ENCODE measurements around the gene STIMATE.
A peak's percentile ranks its signal among the peaks of the same experiment; 100 is the strongest.

STIMATE gene

DNA sequence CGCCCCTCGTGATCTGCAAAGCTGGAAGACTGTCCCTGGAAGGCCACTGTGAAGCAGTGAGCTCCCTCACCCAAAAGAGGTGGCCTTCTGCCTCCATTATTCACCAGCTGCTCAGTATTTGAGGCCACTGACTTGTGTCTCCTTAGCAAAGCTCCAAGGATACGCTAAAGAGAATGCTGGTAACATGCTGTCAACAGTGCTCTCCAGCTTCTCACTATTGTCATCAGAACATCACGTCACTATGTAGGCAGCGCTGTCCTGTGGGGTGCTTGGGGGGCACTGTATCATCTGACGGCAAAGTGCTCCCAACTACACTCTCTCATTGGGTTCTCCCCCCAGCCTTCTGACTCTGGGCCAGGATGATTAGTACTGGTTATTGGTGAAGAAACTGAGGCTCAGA is 81.1 kb downstream of the STIMATE start:
- no peak for DNase-seq

- no peak for DNase-seq
Observed at GRCh38 chr3:52813810-52814209, 83.5 kb downstream of the STIMATE start.

- DNase-seq: no peak
Observed at GRCh38 chr3:52811452-52812011, 85.8 kb downstream of the STIMATE start.

DNA sequence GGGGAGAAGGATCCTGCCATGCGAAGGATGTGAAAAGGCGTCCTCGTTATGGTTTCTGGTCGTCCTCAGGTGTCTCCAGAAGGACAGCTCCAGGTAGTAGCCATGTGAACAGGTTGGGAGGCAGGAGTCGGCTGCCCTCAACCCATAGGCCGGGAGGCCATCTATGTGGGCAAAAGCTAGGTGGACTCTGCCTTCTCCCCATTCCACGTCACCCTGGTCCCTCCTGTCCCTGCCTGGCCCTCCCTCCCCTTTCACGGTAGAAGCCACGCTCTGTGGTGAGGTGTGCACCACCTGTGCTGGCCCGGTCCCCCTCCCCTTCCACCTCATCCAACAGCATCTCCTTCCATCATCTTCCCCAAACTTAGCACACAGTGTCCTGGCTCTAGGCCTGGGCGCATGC is 86.4 kb downstream of the STIMATE start:
- DNase-seq: no peak

DNA sequence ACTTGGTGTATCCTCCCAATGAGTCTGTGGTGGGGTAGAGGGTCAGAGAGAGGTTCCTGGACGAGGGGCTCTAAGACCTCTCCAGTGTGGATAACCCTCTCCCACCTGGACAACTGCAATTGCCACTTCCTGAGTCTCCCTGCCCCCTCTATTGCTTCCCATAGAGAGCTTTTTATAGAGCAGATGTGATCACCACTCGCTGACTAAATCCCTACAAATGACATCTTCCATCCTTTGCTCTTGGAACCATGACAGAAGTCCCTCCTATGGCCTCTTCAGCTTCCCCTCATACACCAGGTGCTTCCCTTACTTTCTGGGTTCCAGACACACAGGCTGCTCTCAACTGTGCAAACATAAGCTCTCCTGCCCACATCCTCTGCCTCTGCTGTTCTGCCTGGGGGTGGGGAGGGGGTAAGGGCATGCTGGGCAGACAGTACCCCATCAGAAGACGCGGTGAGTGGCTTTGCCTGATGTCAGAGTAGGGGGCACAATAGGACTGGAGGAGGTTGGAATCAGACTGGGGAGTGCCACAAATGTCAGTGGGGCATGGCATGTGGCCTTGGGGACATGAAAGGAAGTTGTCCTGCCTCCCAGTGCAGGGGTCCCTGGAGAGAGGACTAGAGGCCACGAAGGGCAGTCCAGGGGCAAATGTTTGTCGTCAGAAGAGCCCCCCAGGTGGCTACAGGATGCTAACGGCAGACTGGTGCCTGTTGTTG is 87.5 kb downstream of the STIMATE start:
- DNase-seq: peak; percentile 86

- DNase-seq: no peak
Observed at GRCh38 chr3:52809149-52809548, 88.2 kb downstream of the STIMATE start.

DNA sequence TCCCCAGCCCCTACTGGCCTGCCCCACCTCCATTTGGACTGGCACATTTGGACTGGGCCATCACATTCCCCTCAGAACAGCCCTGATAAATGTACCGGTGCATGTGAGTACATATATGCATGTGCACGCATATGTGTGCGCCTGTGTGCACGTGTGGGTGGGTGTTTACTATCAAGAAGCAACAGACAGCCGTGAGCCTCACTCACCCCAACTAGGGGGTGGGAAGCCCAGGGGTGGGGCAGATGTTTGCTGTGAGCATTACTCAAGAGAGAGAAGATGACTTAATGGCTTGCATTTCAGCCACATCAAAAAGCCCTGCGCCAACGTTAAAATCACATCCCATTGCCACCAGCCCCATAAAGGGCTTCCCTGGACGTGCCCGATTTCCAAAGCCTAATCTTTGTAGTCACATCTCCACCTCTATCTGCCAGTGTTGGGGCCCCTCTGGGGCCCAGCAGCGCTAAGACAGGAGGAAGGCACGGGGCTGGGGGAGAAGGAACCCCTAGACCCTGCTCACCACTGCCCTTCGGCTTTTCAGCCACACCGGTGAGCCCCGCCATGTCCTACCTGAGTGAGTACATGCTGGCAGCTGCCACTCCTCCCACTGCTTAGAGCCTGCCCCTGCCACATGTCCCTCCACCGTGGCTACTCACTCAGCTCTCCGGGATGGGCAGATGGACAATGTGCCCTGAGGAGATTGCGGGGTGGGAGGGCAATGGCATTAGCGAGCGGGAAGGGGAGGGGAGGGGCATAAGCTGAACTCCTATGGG is 91.9 kb downstream of the STIMATE start:
- DNase-seq: no peak

GRCh38 chr3:52801839-52802238 is 95.5 kb downstream of the STIMATE start:
- no peak for DNase-seq

GRCh38 chr3:52800079-52800478 is 97.3 kb downstream of the STIMATE start:
- DNase-seq: no peak

DNA sequence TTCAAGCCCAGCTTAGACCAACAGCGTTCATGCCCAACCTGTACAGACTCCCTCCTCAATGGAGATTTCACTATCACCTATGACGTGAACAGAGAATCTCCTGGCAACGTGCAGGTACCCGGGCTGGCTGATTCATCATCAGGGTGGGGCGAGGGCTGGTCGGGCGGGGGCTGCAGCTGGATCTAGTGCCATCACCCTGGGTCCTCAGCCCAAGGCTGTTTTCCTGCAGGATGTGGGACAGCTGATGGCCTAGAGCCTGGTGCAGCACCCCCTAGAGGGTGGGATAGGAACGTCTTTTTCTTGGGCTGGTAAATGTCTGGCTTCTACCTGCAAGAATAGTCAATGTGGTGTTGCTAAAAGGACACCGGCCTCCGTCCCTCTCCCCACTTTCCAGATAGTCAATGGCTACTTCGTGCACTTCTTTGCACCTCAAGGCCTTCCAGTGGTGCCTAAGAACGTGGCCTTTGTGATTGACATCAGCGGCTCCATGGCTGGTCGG is 98.3 kb downstream of the STIMATE start:
- no peak for DNase-seq

DNA sequence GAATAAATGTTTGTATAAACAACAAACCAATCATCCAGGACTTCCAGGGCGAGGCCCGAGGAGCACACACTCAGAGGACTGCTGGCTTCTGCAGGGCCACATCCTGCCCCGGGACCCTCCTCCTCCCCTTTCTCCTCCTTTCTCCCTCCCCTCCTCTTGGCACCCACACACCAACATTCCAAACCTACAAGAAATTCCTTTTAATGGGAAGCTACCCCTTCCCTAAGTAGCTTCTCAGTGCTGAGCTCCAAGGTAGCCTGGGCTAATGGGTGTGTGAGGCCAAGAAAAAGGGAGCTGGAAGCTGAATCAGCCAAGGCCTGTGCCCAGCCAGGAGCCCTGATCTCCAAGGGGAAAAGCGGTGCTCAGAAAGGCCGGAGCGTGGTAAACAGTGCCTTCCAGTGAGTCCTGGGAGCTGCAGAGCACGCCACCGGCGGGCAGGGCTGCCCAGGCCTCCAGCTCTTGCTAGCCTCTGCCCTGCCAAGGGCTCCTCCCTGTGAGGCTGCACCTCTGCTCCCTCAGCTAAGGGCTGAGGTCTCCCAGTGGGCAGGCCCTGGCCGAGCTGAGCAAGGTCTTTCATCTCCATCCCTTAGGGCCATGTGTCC is 98.9 kb downstream of the STIMATE start:
- no peak for DNase-seq

- DNase-seq: no peak
Observed at GRCh38 chr3:52796411-52796810, 100.9 kb downstream of the STIMATE start.

- DNase-seq: no peak
Observed at GRCh38 chr3:52795298-52795900, 101.9 kb downstream of the STIMATE start.

GRCh38 chr3:52794612-52795099 is 102.7 kb downstream of the STIMATE start, which contains the start of gene ITIH3:
Gene ITIH3, plus strand, starts transcription at chr3:52794796. Its CDS starts 8 bp downstream, at chr3:52794804.
- no peak for DNase-seq

DNA sequence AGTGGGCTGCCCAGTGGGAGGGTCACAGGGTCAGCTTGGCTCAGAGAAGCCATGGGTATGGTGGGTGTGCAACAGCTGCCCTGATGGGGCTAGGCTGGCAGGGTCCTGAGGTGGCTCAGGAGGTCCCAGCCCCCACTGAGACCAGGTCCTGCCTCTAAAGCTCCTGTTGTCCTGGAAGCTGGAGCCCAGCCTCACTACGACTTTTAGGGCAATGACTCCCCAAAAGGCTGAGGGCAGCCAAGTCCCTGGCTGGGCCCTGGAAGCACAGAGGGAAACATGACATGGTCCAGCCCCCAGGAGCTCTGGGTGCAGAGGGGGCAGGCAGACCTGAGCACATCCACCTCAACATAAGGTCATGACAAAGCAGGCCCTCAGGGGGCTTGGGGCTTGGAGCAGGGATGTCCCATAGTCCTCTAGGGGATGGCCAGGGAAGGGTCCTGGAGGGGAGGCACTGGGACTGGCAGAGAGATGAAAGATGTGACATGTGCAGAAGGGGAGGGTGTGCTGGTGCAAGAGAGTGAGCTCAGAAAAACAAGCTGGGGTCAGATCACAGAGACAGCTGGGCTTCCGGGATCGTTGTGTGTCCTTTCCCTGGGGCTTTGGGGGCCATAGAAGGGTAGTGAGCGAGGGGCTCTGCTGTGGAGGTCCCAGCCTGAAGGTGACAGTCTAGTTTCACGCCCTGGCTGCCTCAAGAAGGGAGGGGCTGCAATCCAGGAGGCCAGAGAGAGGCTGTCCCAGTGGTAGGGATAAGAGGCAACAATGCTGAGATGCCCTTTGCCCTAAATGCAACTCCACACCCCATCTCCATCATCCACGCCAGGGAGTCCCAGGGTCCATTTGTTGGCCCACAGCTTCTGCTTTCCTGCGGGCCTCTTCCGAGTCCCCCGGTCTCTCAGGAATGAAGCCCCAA is 103.4 kb downstream of the STIMATE start:
- DNase-seq: no peak

GRCh38 chr3:52792961-52793695 is 104.2 kb downstream of the STIMATE start:
- DNase-seq: no peak

GRCh38 chr3:52792413-52792812 is 104.9 kb downstream of the STIMATE start:
- no peak for DNase-seq

DNA sequence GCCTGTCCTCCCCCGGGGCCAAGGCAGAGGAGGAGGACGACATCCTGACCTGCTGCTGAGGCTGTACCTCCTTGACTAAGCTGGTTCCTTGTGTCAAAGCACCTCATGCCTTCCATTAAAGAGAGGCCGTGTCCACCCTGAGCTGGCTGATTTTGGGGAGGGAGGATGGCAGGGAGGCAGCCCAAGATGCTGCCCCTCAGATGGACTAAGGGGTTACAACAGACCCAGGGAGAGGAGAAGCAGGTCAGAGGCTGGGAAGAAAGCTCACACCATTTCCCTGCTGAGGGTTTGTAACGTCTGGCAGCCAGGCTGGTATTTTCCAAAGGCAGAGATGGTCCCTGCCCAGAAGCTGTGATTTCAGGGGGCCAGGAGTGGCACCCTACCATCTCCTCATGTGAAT is 105.4 kb downstream of the STIMATE start:
- DNase-seq: no peak

GRCh38 chr3:52791366-52791765 is 106.0 kb downstream of the STIMATE start:
- no peak for DNase-seq

- no peak for DNase-seq
Observed at GRCh38 chr3:52790741-52791140, 106.6 kb downstream of the STIMATE start.

- DNase-seq: no peak
Observed at GRCh38 chr3:52790337-52790736, 107.0 kb downstream of the STIMATE start.

Data from SHP77 treated with DMSO at 0.1 percent for 48 hours (cell line).